Cardiac fibroblast (primary cell): Measurements from ENCODE around the gene MT3.

ENCODE experiments used
- DNase-seq, 2 donors: peaks; one replicate each; pipeline versions ENCODE4 v3.0.0 to v3.0.0-alpha.2; 2010; ENCODE audit warnings: low read depth in 2 of 2
- H3K4me3 ChIP-seq, 2 donors: replicated peaks in 1 of 2; 1 replicate in 1 of 2; 2 replicates in 1 of 2; pipeline ENCODE4 v1.5.1; 2011; ENCODE audit warnings: low read depth in 2 of 2, low read length in 2 of 2, mild to moderate bottlenecking in 2 of 2, moderate library complexity in 1 of 2
- CTCF ChIP-seq: IDR thresholded peaks from one replicate; pipeline ENCODE4 v1.5.1; 2011; ENCODE audit warnings: low read depth, mild to moderate bottlenecking, low read length, inconsistent platforms

MT3 gene

DNA sequence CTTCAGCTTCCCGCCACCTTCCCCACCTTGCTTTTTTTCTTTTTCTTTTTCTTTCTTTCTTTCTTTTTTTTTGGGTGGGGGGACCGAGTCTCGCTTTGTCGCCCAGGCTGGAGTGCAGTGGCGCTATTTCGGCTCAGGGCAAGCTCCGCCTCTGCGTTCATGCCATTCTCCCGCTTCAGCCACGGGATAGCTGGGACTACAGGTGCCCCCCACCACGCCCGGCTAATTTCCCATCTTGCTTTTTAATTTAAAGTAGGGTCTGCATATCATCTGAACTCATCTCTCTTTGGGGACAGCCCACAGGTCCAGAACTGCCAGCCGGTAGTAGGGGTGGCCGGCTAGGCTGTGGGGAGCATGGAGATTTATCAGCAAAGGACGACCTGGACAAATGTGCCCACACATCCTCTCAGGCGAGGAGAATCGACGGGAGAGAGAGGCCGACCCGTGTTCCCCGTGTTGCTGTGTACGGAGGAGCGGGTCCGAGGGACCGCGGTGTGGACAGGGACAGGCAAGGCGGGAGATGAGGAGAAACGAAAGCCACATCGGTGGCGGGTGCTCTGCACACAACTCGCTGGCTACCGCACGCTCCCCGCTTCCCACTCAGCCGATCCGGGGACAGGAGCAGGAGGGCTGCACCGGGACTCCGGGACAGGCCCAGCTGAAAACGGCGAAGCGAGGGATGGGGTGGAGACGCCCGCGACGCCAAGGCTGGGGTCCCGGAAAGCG is 45.5 kb downstream of the MT3 start:
- no peak for DNase-seq
- peak overlapping the region in 1 of 2 donors; percentile 29 for H3K4me3 ChIP-seq
- no peak for TF ChIP-seq CTCF

GRCh38 chr16:56635441-56635967 is 46.2 kb downstream of the MT3 start:
- peak overlapping the region in 1 of 2 donors; percentile 29 for H3K4me3 ChIP-seq
- DNase-seq, result no peak
- TF ChIP-seq CTCF, result no peak

GRCh38 chr16:56636616-56637413 is 47.5 kb downstream of the MT3 start:
- no peak overlapping the region for H3K4me3 ChIP-seq
- no peak for TF ChIP-seq CTCF
- no peak for DNase-seq

DNA sequence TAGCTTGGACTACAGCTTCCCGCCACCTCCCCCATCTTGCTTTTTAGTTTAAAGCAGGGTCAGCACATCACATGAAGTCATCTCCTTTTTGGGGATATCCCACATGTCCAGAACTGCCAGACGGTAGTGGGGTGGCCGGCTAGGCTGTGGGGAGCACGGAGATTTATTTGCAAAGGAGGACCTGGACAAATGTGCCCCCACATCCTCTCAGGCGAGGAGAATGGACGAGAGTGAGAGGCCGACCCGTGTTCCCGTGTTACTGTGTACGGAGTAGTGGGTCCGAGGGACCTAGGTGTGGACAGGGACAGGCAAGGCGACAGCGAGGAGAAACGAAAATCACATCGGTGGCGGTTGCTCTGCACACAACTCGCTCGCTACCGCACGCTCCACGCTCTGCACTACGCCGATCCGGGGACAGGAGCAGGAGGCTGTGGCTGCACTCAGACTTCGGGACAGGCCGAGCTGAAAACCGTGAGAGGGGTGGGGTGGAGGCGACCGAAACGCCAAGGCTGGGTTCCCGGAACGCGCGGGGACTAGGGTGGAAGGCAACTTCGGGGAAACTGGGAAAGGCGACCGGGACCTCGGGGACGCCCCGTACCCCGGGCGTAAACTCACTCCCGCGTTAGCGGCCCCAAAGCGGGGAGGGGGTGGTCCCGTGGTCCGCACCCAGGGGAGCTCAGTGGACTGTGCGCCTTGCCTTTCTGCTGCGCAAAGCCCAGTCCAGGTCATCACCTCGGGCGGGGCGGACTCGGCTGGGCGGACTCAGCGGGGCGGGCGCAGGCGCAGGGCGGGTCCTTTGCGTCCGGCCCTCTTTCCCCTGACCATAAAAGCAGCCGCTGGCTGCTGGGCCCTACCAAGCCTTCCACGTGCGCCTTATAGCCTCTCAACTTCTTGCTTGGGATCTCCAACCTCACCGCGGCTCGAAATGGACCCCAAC is 48.8 kb downstream of the MT3 start, which contains the start of gene MT1A:
TSS of gene MT1A (plus strand) at position 853 of the 937 bp plus-strand sequence. CDS start at position 926, 73 bp downstream.
- H3K4me3 ChIP-seq, result peak within 1 kb of the TSS; percentile 58 to 59
- TF ChIP-seq CTCF, result no peak
- DNase-seq, result peak; percentile 60 to 62

DNA sequence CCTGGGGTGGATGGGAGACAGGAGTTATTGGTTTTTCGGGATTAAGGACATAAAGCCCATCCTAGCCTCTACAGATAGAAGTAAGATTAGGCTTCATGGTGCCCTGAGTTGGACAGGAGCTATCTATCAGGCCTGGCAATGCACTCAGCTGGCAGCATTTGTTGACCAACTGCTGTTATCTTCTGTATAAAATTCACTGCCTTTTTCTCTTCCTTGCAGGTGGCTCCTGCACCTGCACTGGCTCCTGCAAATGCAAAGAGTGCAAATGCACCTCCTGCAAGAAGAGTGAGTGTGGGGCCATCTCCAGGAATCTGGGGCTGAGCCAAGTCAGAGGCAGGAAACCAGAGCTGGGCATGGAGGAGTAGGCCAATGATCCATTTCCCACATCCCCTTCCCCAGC is 49.7 kb downstream of the MT3 start:
- TF ChIP-seq CTCF, result no peak
- H3K4me3 ChIP-seq, result no peak overlapping the region
- no peak for DNase-seq

DNA sequence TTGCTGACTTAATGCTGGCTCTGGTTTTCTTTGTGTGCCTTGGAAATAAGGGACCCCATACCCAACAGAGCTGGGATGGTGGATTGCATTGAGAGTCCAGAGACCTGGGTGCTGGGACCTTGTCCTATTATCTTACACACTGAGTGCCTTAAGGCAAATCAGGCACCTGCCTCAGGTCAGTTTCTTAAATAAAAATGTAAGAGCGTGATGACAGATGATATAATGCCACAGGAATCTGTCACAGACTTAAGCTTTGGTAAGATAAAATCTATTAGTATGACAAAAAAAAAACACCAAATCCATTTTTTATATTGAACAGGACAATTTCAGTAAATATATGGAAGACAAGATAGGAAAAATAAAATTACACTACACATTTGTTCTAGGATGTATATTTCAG is 50.7 kb downstream of the MT3 start:
- no peak for DNase-seq
- no peak for TF ChIP-seq CTCF
- no peak overlapping the region for H3K4me3 ChIP-seq
